NCI-H345 treated with DMSO at 0.1 percent for 48 hours (cell line): ENCODE results near the gene FBXO48.
A peak's percentile ranks its signal among the peaks of the same experiment; 100 is the strongest.
"Not testable (repeated sequence)": the region's sequence is repeated elsewhere in the genome, so short reads cannot be mapped to it uniquely, and the experiment has no call there.

Experiments used
- DNase-seq: peaks from one replicate; lab custom pipeline; 2025; ENCODE audit not compliant: unreplicated experiment; lab: John Stamatoyannopoulos, UW

The FBXO48 gene, protein sequence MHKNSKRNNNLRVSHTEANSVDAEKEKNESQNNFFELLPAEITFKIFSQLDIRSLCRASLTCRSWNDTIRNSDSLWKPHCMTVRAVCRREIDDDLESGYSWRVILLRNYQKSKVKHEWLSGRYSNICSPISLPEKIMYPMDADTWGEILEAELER

DNA sequence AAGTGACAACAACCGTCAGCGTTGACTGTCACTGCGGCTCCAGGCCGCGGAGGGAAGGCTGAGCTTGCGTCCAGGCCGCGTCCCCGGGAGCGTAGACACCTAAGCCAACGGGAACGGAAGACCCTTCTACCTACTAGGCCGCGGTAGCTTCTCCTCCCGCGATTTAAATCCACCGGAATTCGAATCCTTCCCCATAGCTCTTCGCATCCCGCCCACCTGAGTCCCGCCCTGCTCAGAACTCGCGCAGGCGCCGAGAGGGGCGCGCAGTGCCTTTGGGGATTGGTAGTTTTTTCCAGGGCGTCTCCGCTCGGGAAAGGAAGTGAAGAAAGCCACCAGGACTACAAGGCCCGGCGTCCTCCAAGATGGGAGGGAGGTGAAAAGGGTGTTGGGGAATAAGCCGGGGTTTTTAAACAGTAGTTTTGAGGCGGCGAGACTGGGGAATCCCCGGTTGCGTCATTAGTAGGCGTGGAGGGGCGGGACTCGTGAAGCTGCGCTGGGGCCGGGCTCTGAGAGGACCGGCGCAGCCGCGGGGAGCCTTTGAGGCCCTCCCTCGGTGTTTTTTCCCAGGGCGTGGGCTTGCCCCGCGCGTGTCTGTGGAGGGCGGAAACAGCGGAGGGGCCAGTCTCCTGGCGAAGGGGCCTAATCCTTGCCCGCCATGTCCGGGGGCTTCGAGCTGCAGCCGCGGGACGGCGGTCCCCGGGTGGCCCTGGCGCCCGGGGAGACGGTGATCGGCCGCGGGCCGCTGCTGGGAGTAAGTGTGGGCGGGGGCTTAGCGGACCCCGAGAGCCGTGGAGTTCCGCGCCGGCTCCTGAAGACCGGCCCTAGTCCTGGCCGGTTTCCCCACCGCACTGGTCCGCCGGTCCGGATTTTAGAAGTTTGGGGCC, at the start of gene FBXO48, which contains the start of gene APLF:
Gene FBXO48, minus strand, starts transcription at position 218 of the 884 bp plus-strand sequence. CDS start 2,149 bp downstream, outside the sequence.
Gene APLF, plus strand, starts transcription at position 509 of the 884 bp plus-strand sequence. Its CDS starts 147 bp downstream, at position 656.
- peak; percentile 99 for DNase-seq

DNA sequence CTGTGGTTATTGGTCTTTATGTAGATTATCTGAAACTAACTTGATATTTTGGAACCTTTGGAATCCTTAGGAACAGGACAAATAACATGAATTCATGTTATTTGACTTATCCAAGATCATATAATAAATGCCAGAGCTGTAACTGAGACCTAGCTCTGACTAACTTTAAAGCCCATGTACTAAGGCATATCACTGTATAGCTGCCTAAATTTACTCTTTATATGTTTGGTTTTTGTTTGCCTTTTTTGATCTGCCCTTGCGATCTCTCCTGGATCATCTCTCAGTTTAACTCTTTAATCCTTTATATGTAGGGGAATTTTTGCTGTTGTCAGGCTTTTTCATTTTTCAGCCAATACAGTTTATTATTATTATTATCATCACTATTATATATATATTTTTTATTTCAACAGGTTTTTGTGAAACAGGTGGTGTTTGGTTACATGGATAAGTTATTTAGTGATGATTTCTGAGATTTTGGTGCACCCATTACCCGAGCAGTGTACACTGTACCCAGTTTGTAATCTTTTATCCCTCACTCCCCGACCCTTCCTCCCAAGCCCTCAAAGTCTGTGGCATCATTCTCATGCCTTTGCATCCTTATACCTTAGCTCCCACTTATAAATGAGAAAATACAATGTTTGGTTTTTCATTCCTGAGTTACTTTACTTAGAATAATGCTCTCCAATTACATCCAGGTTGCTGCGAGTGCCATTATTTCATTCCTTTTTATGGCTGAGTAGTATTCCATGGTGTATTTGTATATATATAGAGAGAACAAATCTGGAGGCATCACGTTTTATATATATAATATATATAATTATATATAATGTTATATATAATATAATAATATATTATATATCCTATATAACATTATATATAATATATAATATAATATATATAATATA, 49.2 kb upstream of the FBXO48 start:
- DNase-seq: no peak

DNA sequence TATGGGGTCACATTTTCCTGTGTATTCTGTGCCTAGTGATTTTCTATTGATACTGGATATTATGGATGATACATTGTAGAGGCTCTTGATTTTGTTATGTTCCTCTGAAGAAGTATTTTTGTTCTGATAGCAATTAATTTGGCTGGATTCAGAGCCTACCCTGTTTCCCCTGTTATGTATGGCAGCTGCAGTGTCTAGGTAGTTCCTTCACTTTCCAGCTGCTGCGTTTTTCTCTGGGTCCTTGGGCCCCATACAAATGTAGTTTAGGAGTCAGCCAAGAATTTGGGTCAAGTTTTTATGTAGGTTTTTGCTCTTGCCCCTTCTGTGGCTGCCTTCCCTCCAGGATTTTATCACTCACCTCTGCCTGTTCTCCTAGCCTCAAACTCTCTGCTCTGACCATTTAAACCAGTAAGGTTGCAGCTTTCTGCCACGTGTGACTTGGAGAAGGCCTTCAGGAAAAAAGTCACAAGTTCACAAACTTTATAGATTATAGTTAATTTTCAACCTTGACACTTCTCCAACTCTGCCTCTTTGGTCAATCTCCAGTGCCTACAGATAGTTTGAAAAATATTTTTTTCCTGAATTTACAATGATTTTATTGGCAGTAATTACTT, 47.3 kb upstream of the FBXO48 start:
- no peak for DNase-seq

DNA sequence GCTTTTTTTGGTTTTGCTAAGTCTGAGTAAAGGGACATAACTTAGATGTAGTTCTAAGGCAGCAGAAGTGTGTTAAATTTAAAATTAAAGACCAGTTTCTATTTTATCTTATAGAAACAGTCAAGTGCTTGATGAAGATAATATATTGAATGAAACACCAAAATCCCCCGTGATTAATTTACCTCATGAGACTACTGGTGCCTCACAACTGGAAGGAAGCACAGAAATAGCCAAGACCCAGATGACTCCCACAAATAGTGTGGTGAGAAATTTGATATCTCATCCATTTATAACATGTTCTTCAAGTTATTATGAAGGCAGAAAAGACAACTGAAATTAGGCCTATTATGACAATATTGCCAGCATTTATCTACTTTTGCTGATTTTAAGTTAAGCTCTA, 45.9 kb upstream of the FBXO48 start:
- DNase-seq: no peak

DNA sequence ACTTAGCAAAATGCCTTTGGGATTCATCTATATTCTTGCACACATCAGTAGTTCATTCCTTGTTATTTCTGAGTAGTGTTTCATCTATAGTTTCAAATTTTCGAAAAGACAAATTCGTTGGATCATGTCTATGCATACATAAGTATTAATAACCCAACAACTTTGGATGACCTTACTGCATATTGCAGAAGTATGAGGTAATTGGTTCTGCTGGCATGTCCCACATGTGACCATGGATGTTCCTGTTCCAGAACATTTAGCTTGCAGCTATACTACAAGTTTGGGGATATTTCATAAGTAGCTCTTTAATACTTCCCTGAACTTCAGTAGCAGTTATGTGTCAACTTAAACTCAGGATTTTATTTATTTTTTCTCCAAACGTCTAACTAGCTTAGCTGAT, 45.2 kb upstream of the FBXO48 start:
- no peak for DNase-seq

DNA sequence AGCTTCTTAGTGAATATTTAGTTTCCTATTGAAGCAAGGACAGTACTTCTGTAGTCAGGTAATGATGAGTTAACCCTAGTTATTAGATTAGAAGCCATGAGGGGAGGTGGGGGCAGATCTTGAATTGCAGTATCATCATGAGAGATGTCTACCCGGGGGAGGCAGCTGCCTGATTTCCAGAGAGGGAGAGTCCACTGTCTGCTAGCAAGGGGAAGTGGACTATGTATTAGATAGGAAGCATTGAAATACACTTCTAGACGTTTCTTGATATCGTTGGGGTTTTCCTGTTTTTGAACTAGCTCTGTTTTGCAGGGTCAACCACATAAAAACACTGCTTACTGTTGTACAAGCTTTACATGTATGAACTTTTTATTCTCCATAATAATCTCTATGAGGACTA, 39.1 kb upstream of the FBXO48 start:
- no peak for DNase-seq

DNA sequence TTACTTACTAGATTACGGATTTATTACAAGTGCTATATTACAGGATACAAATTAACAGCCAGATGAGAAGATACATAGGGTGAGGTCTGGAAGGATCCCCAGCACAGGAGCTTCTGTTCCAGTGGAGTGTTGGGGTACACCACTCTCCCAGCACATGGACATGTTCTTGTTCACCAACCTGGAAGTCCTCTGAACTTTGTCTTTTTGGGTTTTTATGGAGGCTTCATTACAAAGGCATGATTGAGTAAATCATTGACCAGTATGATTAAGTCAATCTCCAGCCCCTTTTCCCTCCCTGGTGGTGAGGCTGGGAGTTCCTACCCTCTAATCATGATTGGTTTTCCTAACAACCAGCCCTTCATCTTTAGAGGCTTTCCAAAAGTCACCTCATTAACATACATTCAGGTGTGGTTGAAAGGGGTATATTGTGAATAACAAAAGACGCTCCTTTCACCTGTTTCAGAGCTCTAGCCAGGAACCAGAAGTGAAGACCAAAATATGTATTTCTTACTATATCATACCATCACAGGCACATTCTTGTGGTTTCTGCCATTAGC, 38.6 kb upstream of the FBXO48 start:
- DNase-seq: no peak

DNA sequence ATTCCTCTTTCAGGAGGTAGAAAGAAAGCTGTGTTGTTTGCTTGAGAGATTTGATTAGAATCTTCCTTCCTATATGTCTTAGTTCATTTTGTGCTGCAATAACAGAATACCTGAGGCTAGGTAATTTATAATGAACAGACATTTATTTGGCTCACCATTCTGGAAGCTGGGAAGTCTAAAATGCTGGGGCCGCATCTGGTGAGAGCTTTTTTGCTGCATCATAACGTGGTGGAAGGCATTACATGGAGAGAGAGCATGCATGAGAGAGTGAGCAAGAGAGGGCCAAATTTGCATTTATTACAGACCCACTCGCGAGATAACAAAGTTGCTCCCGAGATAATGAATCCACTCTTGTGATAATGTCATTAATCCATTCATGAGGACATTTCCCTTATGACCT, 34.7 kb upstream of the FBXO48 start:
- no peak for DNase-seq

DNA sequence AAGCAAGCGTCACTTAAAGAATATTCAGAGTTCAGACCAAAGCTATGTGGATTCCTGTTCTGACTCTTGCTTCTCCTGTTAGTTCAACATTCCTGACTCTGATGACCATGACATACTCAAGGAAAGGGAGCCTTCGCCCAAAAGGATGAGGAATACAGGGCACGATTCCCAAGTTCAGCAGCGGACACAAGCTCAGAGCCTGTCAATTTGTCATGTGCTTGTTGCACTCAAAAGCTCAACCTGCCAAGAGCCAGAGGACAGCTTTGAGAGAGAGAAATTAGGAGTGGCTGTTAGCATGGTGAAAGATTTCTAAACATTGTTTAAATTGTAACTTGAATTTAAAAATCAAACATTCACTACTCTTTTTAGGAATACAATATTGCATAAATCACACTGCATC, 33.6 kb upstream of the FBXO48 start:
- DNase-seq: no peak

DNA sequence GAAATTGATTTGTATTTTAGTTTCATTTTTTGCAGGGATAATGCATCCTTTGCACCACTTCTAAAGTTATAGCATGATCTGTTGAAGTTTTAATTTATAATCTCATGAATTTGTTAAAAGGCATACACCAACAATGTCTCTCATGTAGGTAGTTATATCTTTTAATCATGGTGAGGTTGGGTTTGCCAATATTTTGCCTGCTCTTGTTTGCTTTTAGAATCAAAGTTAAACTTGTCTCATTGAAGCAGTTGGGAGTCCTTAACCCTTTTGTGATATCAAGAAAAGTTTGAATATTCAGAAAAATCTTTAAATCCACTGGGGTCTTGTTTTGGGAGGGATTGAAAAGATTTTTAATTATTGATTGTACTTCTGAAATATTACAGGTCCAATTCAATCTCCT, 32.0 kb upstream of the FBXO48 start:
- no peak for DNase-seq

DNA sequence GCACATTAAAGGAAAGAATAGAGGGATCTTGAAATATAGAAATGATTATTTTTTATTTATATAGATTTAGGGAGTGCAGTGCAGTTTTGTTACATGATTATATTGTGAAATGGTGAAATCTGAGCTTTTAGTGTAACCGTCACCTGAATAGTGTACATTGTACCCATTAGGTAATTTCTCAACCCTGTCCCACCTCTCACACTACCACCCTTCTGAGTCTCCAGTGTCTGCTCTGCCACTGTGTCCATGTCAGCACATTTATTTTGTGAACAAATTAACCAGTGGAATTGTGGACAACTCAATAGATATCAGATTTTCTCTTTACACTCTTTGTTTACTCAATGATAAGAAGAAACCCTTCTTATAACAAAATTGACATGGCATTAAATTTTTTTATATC, 24.5 kb upstream of the FBXO48 start:
- no peak for DNase-seq

DNA sequence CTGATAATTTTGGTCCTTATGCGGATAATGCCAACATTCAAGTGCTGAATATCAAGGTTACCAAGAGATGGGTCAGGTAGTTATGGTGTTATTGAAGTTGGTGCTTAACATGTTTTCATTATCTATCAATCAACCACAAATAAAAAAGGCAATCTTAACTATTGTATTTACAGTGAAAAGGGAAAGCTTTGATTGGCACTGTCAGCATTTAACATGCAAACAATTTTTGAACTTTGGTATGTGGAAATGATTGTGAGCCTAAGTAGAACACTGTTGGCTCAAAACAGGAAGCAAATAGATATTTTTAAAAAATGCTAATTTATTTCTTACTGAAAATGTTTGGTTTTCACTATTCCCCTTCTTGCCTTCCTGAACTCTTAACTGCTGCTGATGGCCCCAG, 22.2 kb upstream of the FBXO48 start:
- no peak for DNase-seq

DNA sequence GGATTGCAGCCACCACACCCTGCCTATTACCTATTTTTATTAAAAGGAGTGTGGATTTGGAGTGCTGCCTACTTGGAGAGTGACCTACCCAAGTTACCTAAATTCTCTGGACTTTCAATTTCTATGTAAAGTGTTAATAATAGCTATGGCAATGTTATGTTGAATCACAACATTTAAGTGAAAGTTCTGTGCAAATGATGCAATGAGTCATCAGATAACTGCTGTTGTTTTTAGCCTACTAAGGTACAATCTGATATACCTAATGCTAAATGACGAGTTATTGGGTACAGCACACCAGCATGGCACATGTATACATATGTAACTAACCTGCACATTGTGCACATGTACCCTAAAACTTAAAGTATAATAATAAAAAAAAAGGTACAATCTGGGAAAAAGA, 21.5 kb upstream of the FBXO48 start:
- not testable (repeated sequence) for DNase-seq

DNA sequence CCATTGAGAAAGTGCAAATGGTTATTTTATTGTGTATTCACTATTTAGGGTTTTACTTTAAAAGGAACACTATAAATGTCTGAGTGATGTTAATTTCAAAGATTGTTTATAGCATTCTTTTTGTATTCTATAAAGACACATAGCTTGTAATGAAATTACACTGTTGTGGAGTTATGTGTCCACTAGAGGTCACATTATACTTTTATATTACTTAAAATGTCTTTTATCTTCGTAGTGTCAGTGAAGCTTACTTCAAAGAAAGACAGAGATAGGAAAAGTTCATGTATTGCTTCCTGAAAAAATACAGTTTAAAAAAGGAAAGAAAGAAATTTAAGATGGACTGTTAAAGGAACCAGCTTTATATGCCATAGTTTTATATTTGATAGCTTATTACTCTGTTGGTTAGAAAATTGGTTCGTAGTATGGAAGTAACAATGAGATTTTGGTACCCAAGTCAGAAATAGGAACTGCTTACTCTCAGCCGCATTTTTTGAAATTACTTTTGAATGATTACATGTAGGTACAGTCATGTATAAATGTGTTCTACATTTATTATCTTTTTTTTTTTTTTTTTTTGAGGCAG, 20.8 kb upstream of the FBXO48 start:
- DNase-seq: no peak

DNA sequence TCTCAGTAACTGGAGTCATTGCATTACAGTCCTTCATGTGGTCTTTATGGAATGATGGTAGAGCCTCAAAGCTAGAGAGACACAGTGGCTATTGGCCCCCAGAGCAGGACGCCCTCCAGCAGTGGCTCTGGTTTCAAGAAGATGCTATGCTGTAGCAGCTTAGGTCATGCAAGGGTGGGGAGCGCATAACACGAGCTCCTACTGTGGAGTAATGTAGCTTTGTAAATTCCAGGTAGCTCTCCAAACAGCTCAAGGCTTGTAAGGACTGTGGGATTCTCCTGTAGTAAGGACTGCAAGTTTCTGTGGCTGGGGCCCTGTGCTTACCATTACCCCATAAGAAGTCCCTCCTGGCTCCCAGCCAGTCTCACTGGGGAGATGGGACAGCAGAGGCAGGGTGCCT, 15.9 kb upstream of the FBXO48 start:
- DNase-seq: no peak

DNA sequence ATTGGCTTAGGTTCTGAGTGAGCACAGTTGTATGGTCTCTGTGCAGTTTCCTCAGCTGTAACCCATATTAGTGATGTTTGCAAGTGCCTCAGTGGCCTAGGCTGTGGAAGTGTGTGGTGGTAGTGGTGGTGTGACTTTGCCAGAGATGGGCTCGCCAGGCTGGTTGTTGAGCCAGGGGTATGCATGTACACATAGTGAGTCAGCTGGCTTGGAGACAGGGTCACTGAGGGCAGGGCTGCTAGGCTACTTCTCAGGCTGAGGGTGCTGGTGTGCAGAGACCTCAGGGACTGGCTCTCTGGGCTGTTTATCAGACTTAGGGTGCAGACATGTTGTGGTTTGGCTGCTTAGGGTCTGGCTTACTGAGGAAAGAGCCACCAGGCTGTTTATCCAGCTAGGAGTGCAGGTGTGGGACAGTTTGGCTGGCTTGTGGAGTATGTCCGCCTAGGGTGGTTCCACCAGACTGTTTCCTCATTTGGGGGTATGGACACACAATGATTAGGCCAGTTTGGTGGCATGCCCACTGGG, 15.3 kb upstream of the FBXO48 start:
- no peak for DNase-seq

DNA sequence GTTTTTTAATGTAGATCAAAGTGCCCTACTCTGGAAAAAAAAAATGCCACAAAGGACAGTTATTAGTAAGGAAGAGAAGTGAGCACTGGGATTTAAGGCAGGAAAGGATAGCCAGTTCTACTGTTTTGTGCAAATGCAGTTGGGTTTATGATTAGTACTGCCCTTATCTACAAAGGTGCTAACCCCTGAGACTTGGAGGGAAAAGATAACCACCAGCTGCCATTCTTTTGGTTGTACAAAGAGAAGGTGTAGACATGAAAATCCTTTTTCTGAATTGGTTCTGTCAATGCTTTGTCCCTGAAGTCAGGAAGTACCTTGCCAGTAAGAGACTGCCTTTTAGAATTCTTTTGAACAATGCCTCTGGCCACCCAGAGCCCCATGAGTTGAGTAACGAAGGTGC, 11.6 kb upstream of the FBXO48 start:
- DNase-seq: no peak

DNA sequence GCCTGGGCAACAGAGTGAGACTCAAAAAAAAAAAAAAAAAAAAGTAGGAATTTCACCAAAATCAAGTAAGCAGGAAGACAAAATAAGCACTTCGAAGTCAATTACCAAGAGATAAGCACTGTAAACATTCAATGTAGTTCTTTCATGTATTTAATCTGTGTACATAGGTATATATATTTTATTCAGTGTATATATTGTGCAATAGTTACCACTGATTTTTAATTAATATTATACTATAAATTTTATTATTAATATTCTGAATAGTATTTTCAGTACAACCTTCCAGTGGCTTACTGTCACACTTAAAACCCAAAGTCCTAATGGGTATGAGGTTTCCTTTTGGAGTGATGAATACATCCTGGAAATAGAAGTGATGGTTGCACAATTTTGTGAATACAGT, 9.4 kb upstream of the FBXO48 start:
- no peak for DNase-seq

DNA sequence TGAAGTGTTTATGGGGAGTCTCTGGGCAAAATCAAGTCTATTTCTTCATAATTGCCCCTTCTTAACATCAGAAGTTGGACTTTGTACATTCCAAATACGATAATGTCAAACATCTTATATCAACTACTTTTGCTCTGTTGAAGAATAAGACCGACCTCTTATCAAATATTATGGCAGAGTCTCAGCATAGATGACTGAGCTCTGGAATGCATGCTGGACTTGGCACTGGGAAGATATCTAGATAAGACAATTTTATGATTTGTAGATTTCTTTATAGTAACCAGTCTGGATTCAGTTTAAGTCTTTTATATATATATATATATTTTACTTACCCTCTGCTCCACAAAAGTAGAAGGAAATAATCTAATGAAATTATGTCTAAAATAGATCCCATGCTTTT, 8.5 kb upstream of the FBXO48 start:
- no peak for DNase-seq

DNA sequence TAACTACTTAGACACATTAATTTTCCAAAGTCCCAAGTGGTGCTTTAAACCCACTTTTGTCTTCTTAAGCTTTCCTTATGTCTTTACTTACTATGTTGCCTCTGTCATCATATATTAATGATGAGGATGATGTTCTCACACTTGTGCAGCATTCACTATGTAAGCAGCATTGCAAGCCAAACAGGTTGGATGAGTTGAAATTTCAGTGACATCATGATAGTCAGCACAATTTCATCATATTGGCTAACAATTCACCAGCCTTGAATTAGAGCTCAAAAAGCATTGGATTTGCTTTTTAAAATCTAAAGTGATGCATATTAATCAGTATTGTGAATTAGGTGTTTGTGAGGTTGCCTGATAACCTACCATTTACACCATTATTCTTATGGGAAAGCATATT, 8.0 kb upstream of the FBXO48 start:
- DNase-seq: no peak
